ENCODE results near the gene SCLY. TPM values are rescaled to one million over a fixed set of nuclear protein-coding genes. Genes with fewer than 3 reads are reported as not detected.
"Not testable (repeated sequence)": the region's sequence is repeated elsewhere in the genome, so short reads cannot be mapped to it uniquely, and the experiment has no call there.

The SCLY gene
- total RNA-seq, 1 experiment from 2014 or later = 40.1 TPM

GRCh38 chr2:238065071-238065846 lies 4.5 kb downstream of the SCLY start:
- no TSS peak for BruUV-seq (replicated peaks)
- H3K36me3 Mint-ChIP-seq (ENCODE audit: insufficient read depth, unreplicated experiment) = peaks cover 53% of the 10 kb centered on the region
- H3K4me1 Mint-ChIP-seq (ENCODE audit: insufficient read depth, unreplicated experiment) = peaks cover 6% of the 10 kb centered on the region
- H3K4me3 Mint-ChIP-seq (ENCODE audit: unreplicated experiment) = no peak overlapping the region
- ChIA-PET CTCF (no interaction called here), POLR2A (interaction anchor here (1.0 to 1.3 kb wide), 2 partner anchors 10 to 16 kb away, joined by 3 read pairs; no protein-coding TSS in a partner anchor)
- H3K27ac Mint-ChIP-seq (ENCODE audit: low read depth, unreplicated experiment) = no peak overlapping the region
- no peak for TF ChIP-seq CTCF (IDR thresholded peaks at IDR 0.05; ENCODE audit: unreplicated experiment)
- DNase-seq (ENCODE audit: unreplicated experiment) = no peak
- H3K27me3 Mint-ChIP-seq (ENCODE audit: insufficient read depth, unreplicated experiment) = no peaks in the 10 kb centered on the region
- no peaks in the 10 kb centered on the region for H3K9me3 Mint-ChIP-seq (ENCODE audit: unreplicated experiment)
- intact Hi-C loops (cut with micrococcal nuclease) = no loop called here

GRCh38 chr2:238066218-238066617 lies 5.4 kb downstream of the SCLY start:
- POLR2A ChIA-PET = no interaction called here
- intact Hi-C loops (cut with micrococcal nuclease) = no loop called here
- BruUV-seq (replicated peaks) = no TSS peak

GRCh38 chr2:238066718-238067117 lies 5.9 kb downstream of the SCLY start:
- intact Hi-C loops (cut with micrococcal nuclease); H3K27ac Mint-ChIP-seq (ENCODE audit: low read depth, unreplicated experiment); H3K9me3 Mint-ChIP-seq (ENCODE audit: unreplicated experiment); POLR2A ChIA-PET; CTCF ChIA-PET; H3K4me1 Mint-ChIP-seq (ENCODE audit: insufficient read depth, unreplicated experiment); DNase-seq (ENCODE audit: unreplicated experiment); BruUV-seq (replicated peaks); H3K27me3 Mint-ChIP-seq (ENCODE audit: insufficient read depth, unreplicated experiment); H3K4me3 Mint-ChIP-seq (ENCODE audit: unreplicated experiment): not testable (repeated sequence)
- H3K36me3 Mint-ChIP-seq (ENCODE audit: insufficient read depth, unreplicated experiment) = peaks cover 61% of the 10 kb centered on the region

More at GRCh38 chr2:238066218-238066617, 5.4 kb downstream of the SCLY start:
- TF ChIP-seq CTCF (IDR thresholded peaks at IDR 0.05; ENCODE audit: unreplicated experiment) = no peak
- Mint-ChIP-seq H3K27me3 (ENCODE audit: insufficient read depth, unreplicated experiment) (no peaks in the 10 kb centered on the region), H3K36me3 (ENCODE audit: insufficient read depth, unreplicated experiment) (peaks cover 61% of the 10 kb centered on the region), H3K27ac (ENCODE audit: low read depth, unreplicated experiment) (no peak overlapping the region), H3K9me3 (ENCODE audit: unreplicated experiment) (no peaks in the 10 kb centered on the region), H3K4me1 (ENCODE audit: insufficient read depth, unreplicated experiment) (peaks cover 4% of the 10 kb centered on the region), H3K4me3 (ENCODE audit: unreplicated experiment) (no peak overlapping the region)
- no peak for DNase-seq (ENCODE audit: unreplicated experiment)
- CTCF ChIA-PET = no interaction called here

GRCh38 chr2:238067939-238068338 lies 7.1 kb downstream of the SCLY start:
- CTCF ChIA-PET = interaction anchor here (0.5 to 0.7 kb wide), 3 partner anchors 116 to 217 kb away, joined by 3 to 5 read pairs (median 3); no protein-coding TSS in a partner anchor
- intact Hi-C loops (cut with micrococcal nuclease) = no loop called here
- no peak overlapping the region for H3K27ac Mint-ChIP-seq (ENCODE audit: low read depth, unreplicated experiment)

More at GRCh38 chr2:238067939-238068338, 7.1 kb downstream of the SCLY start:
- no peak for TF ChIP-seq CTCF (IDR thresholded peaks at IDR 0.05; ENCODE audit: unreplicated experiment)
- H3K27me3 Mint-ChIP-seq (ENCODE audit: insufficient read depth, unreplicated experiment) = no peaks in the 10 kb centered on the region
- POLR2A ChIA-PET = no interaction called here
- no TSS peak for BruUV-seq (replicated peaks)
- peaks cover 61% of the 10 kb centered on the region for H3K36me3 Mint-ChIP-seq (ENCODE audit: insufficient read depth, unreplicated experiment)
- peaks cover 2% of the 10 kb centered on the region for H3K4me1 Mint-ChIP-seq (ENCODE audit: insufficient read depth, unreplicated experiment)
- no peak for DNase-seq (ENCODE audit: unreplicated experiment)
- no peak overlapping the region for H3K4me3 Mint-ChIP-seq (ENCODE audit: unreplicated experiment)
- H3K9me3 Mint-ChIP-seq (ENCODE audit: unreplicated experiment) = no peaks in the 10 kb centered on the region

All from MCF 10A (cell line).